Measurements from ENCODE around the gene SEZ6.
"Not testable (repeated sequence)": the region's sequence is repeated elsewhere in the genome, so short reads cannot be mapped to it uniquely, and the experiment has no call there.

SEZ6 gene

GRCh38 chr17:28951991-28952975 is 53.5 kb downstream of the SEZ6 start:
- DNase-seq = peak; percentile 98

- peak; percentile 99 for DNase-seq
Observed at GRCh38 chr17:28951428-28951990, 54.3 kb downstream of the SEZ6 start, which contains the start of gene PHF12. PHF12 (minus strand) TSS chr17:28951518; CDS start chr17:28950960, 558 bp downstream.

- DNase-seq = no peak
Observed at GRCh38 chr17:28950752-28951427, 54.9 kb downstream of the SEZ6 start.

GRCh38 chr17:28950017-28950751 is 55.6 kb downstream of the SEZ6 start:
- DNase-seq = peak; percentile 29

GRCh38 chr17:28949185-28950016 is 56.4 kb downstream of the SEZ6 start:
- DNase-seq = peak; percentile 15

- no peak for DNase-seq
Observed at GRCh38 chr17:28948873-28949184, 57.0 kb downstream of the SEZ6 start.

- no peak for DNase-seq
Observed at GRCh38 chr17:28948342-28948741, 57.5 kb downstream of the SEZ6 start.

GRCh38 chr17:28947639-28948038 is 58.2 kb downstream of the SEZ6 start:
- no peak for DNase-seq

- DNase-seq = no peak
Observed at GRCh38 chr17:28946239-28946638, 59.6 kb downstream of the SEZ6 start.

- no peak for DNase-seq
Observed at GRCh38 chr17:28944862-28945741, 60.7 kb downstream of the SEZ6 start.

GRCh38 chr17:28944343-28944742 is 61.5 kb downstream of the SEZ6 start:
- DNase-seq = no peak

- DNase-seq = no peak
Observed at GRCh38 chr17:28942925-28943324, 62.9 kb downstream of the SEZ6 start.

GRCh38 chr17:28941251-28941650 is 64.6 kb downstream of the SEZ6 start:
- DNase-seq = no peak

- DNase-seq = no peak
Observed at GRCh38 chr17:28940675-28941074, 65.2 kb downstream of the SEZ6 start.

GRCh38 chr17:28940142-28940541 is 65.7 kb downstream of the SEZ6 start:
- DNase-seq = no peak

GRCh38 chr17:28938552-28938951 is 67.3 kb downstream of the SEZ6 start:
- no peak for DNase-seq

- DNase-seq = no peak
Observed at GRCh38 chr17:28937044-28937729, 68.6 kb downstream of the SEZ6 start.

- no peak for DNase-seq
Observed at GRCh38 chr17:28935744-28936460, 69.9 kb downstream of the SEZ6 start.

GRCh38 chr17:28934508-28934907 is 71.3 kb downstream of the SEZ6 start:
- DNase-seq = not testable (repeated sequence)

GRCh38 chr17:28929787-28930186 is 76.0 kb downstream of the SEZ6 start:
- DNase-seq = no peak

All from NCI-H2029 (cell line).